Upper lobe of left lung (tissue), 6 donors: Measurements from ENCODE around the gene TRIM67. TPM values are rescaled to one million over a fixed set of nuclear protein-coding genes. Genes with fewer than 3 reads are reported as not detected.

Experiments used
- ATAC-seq, 2 donors: fragments of 200-7000 bp; cut with Tn5 transposase; one replicate each; pipeline ENCODE4 v1.9.1; 2022; ENCODE audit warnings: mild to moderate bottlenecking in 2 of 2, moderate library complexity in 2 of 2; ENCODE audit not compliant: low FRiP score in 2 of 2
- DNase-seq, 2 donors: peaks; one replicate each; pipeline ENCODE4 v3.0.0-alpha.2; 2019 to 2020
- H3K27ac ChIP-seq, 4 donors: fragments of 200-600 bp; sonication (generic); one replicate each; pipeline ENCODE4 v1.5.1; 2016 to 2019
- H3K27me3 ChIP-seq, 4 donors: fragments of 200-600 bp; sonication (generic); one replicate each; pipeline ENCODE4 v1.5.1; 2017 to 2019
- H3K36me3 ChIP-seq, 4 donors: fragments of 200-600 bp; sonication (generic); one replicate each; pipeline ENCODE4 v1.5.1; 2016 to 2019
- H3K4me1 ChIP-seq, 4 donors: fragments of 200-600 bp; sonication (generic); one replicate each; pipeline ENCODE4 v1.5.1; 2018 to 2019
- H3K4me3 ChIP-seq, 4 donors: fragments of 200-600 bp; sonication (generic); one replicate each; pipeline ENCODE4 v1.5.1; 2017 to 2019; ENCODE audit warnings: mild to moderate bottlenecking in 2 of 4, moderate library complexity in 1 of 4
- H3K9me3 ChIP-seq, 4 donors: fragments of 200-600 bp; sonication (generic); one replicate each; pipeline ENCODE4 v1.5.1; 2018 to 2019
- CTCF ChIP-seq, 6 experiments: fragments of 450-650 bp in 4 of 6; fragments of 200-600 bp in 2 of 6; sonication (generic) in 2 of 6; IDR thresholded peaks; one replicate each; pipeline ENCODE4 v1.5.1; 2016 to 2019; ENCODE audit warnings: antibody characterized with exemption in 6 of 6
- EP300 ChIP-seq, 4 donors: sonication (generic); formaldehyde crosslinking; IDR thresholded peaks; one replicate each; pipeline ENCODE4 v1.5.1; 2017; ENCODE audit warnings: antibody characterized with exemption in 4 of 4, control low read depth in 2 of 4
- POLR2A ChIP-seq, 4 donors: fragments of 450-650 bp; IDR thresholded peaks; one replicate each; pipeline ENCODE4 v1.5.1; 2016 to 2017; ENCODE audit warnings: antibody characterized with exemption in 4 of 4, mild to moderate bottlenecking in 2 of 4
- POLR2AphosphoS5 ChIP-seq, 2 donors: sonication (generic); formaldehyde crosslinking; IDR thresholded peaks; one replicate each; pipeline ENCODE4 v1.5.1; 2017; ENCODE audit warnings: antibody characterized with exemption in 2 of 2
- WGBS, 2 donors: methylation state at CpG; one replicate each; pipeline ENCODE4 v1.1.5; 2017 to 2018; 5-methylcytosine and 5-hydroxymethylcytosine counted together
- total RNA-seq, 6 donors: library from RNA; depleted of rRNA in 4 of 6; stranded (reverse); fragments of >200 nt in 4 of 6; gene quantifications; one replicate each; pipeline versions ENCODE4 v1.1.0 to v1.2.1, GENCODE V29; 2016 to 2021
- donor health status: DM: no; HTN: no; CAD: no; lungs with moderate emphysema.
- donor health status: DM: no; HTN: yes; CAD: no; lungs with severe emphysema.

The TRIM67 gene
- total RNA-seq, 6 donors from 2014 or later: 0.03 TPM; not detected in 5

GRCh38 chr1:231192620-231193163, 30.8 kb downstream of the TRIM67 start:
- DNase-seq (peak in 1 of 2 donors; percentile 82), ATAC-seq (peak; percentile 37 to 80)
- Histone ChIP-seq H3K4me3 (no peak overlapping the region), H3K4me1 (peaks cover 0 to 10% (median 6%) of the 10 kb centered on the region in 4 donors), H3K36me3 (no peaks in the 10 kb centered on the region), H3K27ac (no peak overlapping the region), H3K27me3 (no peaks in the 10 kb centered on the region), H3K9me3 (peaks cover 0 to 3% (median 0%) of the 10 kb centered on the region in 4 donors)
- no peak for TF ChIP-seq EP300 (IDR thresholded peaks at IDR 0.05)
- TF ChIP-seq POLR2A (IDR thresholded peaks at IDR 0.05): no peak
- no peak for TF ChIP-seq CTCF (IDR thresholded peaks at IDR 0.05)
- TF ChIP-seq POLR2AphosphoS5 (IDR thresholded peaks at IDR 0.05): no peak
- WGBS, 2 donors: 34 to 39% methylated on average over 11 to 12 of the region's 12 CpGs

- Histone ChIP-seq H3K36me3 (no peaks in the 10 kb centered on the region), H3K9me3 (peaks cover 0 to 3% (median 0%) of the 10 kb centered on the region in 4 donors), H3K4me3 (no peak overlapping the region), H3K27ac (no peak overlapping the region), H3K27me3 (no peaks in the 10 kb centered on the region), H3K4me1 (peaks cover 0 to 10% (median 6%) of the 10 kb centered on the region in 4 donors)
- TF ChIP-seq POLR2A (IDR thresholded peaks at IDR 0.05) (no peak), EP300 (IDR thresholded peaks at IDR 0.05) (no peak), CTCF (IDR thresholded peaks at IDR 0.05) (no peak), POLR2AphosphoS5 (IDR thresholded peaks at IDR 0.05) (no peak)
- 71 to 80% methylated on average over 7 to 10 of the region's 10 CpGs for WGBS, 2 donors
- ATAC-seq (no peak), DNase-seq (no peak)
Observed at GRCh38 chr1:231193710-231194340, 32.0 kb downstream of the TRIM67 start.

- TF ChIP-seq POLR2A (IDR thresholded peaks at IDR 0.05): no peak
- no peak for TF ChIP-seq CTCF (IDR thresholded peaks at IDR 0.05)
- no peak for TF ChIP-seq POLR2AphosphoS5 (IDR thresholded peaks at IDR 0.05)
- TF ChIP-seq EP300 (IDR thresholded peaks at IDR 0.05): no peak
- DNase-seq (no peak), ATAC-seq (no peak)
- Histone ChIP-seq H3K27ac (no peak overlapping the region), H3K36me3 (no peaks in the 10 kb centered on the region), H3K4me1 (peaks cover 0 to 10% (median 6%) of the 10 kb centered on the region in 4 donors), H3K9me3 (peaks cover 0 to 3% (median 0%) of the 10 kb centered on the region in 4 donors), H3K4me3 (no peak overlapping the region), H3K27me3 (no peaks in the 10 kb centered on the region)
- 71 to 77% methylated on average over 2 of the region's 2 CpGs for WGBS, 2 donors
Observed at GRCh38 chr1:231194476-231194842, 32.6 kb downstream of the TRIM67 start.

GRCh38 chr1:231194843-231195516, 33.1 kb downstream of the TRIM67 start:
- H3K4me1 ChIP-seq: peaks cover 0 to 10% (median 6%) of the 10 kb centered on the region in 4 donors
- H3K9me3 ChIP-seq: no peaks in the 10 kb centered on the region
- DNase-seq (peak in 1 of 2 donors; percentile 44), ATAC-seq (no peak)
- no peak for TF ChIP-seq EP300 (IDR thresholded peaks at IDR 0.05)
- no peak for TF ChIP-seq CTCF (IDR thresholded peaks at IDR 0.05)
- TF ChIP-seq POLR2A (IDR thresholded peaks at IDR 0.05): no peak
- TF ChIP-seq POLR2AphosphoS5 (IDR thresholded peaks at IDR 0.05): no peak
- 69 to 70% methylated on average over 8 of the region's 8 CpGs for WGBS, 2 donors
- no peak overlapping the region for H3K4me3 ChIP-seq
- H3K27me3 ChIP-seq: no peaks in the 10 kb centered on the region
- no peak overlapping the region for H3K27ac ChIP-seq
- no peaks in the 10 kb centered on the region for H3K36me3 ChIP-seq
